GM10248 (cell line): Measurements from ENCODE around the gene RNF224.

Source experiments
- CTCF ChIA-PET: fragments of 300-600 bp; sonication (Branson Sonifier 250); formaldehyde crosslinking; extraction: SDS; loops from one replicate; lab custom pipeline; 2021; ENCODE audit warnings: antibody characterized with exemption; lab: Yijun Ruan, JAX
- POLR2A ChIA-PET: fragments of 350-650 bp; sonication (Branson Sonifier 250); formaldehyde crosslinking; extraction: SDS; loops from one replicate; lab custom pipeline; 2020; ENCODE audit warnings: antibody characterized with exemption; lab: Yijun Ruan, JAX
- DNase-seq: peaks from one replicate; pipeline ENCODE4 v3.0.0; 2012; ENCODE audit errors: extremely low spot score
- CTCF ChIP-seq: IDR thresholded peaks from 2 replicates; pipeline ENCODE4 v1.5.1; 2012; ENCODE audit warnings: mild to moderate bottlenecking, low read depth; ENCODE audit errors: extremely low read depth, missing control alignments, control extremely low read depth

RNF224 gene

DNA sequence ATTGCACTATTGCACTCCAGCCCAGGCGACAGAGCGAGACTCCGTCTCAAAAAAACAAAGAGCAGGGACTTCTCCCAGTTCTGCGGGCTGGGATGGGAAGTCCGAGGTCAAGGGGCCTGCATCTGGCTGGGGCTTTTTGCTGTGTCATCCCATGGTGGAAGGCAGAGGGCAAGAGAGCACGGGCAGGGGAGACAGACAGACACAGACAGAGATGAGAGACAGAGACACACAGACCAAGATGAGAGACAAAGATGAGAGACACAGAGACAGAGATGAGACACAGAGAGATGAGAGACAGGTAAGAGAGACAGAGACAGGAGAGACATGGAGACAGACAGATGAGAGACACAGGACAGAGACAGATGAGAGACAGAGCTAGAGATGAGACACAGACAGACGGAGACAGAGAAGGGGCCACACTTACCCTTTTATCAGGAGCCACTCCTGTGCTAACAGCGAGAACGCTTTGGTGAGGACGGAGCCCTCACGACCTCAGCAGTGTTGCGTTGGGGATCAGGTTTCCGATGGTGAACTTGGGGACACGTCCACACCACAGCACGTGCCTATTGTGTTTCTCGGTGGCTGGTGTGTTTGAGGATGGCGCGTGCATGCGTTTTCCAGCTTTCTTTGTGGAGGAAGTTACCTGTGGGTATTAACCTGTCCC lies 41.4 kb downstream of the RNF224 start:
- POLR2A ChIA-PET, result interaction anchor here (1.0 to 1.1 kb wide), 2 partner anchors 28 kb away, joined by 3 to 6 read pairs; partner anchors contain the start of gene TUBB4B
- no peak for DNase-seq
- CTCF ChIA-PET, result interaction anchor here (0.9 to 1.1 kb wide), 2 partner anchors 9 to 10 kb away, joined by 3 to 4 read pairs; partner anchors contain the start of gene TOR4A
- TF ChIP-seq CTCF, result no peak

GRCh38 chr9:137269231-137269772 lies 42.0 kb downstream of the RNF224 start:
- ChIA-PET POLR2A (interaction anchor here (1.1 kb wide), 1 partner anchor 28 kb away, joined by 6 read pairs; the partner anchor contains the start of gene TUBB4B), CTCF (interaction anchor here (0.9 to 1.1 kb wide), 2 partner anchors 8 to 10 kb away, joined by 3 to 4 read pairs; partner anchors contain the start of gene TOR4A)
- TF ChIP-seq CTCF, result no peak
- DNase-seq, result no peak

DNA sequence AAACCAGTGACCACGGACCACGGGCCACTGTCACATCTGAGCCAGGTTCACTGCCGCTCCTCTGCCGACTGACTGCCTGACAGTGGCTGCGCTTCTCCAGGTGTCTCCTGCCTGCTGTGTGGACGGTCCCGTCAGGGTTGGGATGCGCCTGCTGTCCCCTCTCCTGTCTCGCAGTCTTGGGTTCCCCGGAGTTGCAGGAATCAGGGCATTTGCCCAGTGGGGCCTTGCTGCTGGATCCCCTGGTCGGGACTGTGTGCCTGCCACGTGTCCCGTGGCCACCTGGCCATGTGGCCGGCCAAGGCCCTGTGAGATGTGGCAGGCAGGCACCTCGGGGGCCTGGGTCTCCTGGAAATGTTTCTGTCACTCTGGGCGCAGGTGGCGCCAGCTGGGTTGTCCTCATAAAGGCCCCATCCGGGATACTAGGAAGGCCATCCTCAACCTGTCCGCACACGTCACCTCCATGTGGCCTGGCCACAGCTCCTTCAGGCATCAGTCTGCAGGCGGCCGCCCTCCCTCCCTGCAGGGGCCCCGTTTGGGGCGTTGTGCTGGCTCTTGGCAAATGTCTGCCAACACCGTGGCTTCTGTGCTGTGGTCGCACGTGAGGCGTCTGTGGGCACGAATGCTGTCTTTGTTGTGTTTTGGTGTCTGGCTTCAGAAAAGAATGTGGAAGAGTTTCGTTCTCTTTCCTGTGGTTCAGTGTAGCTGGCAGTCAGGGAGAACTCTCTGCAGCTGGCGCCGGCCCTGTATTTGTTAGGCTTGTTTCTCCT lies 43.8 kb downstream of the RNF224 start:
- ChIA-PET CTCF (interaction anchor here (0.9 to 1.6 kb wide), 2 partner anchors 16 to 31 kb away, joined by 3 to 5 read pairs; partner anchors contain the start of gene NRARP), POLR2A (no interaction called here)
- DNase-seq, result no peak
- TF ChIP-seq CTCF, result no peak

DNA sequence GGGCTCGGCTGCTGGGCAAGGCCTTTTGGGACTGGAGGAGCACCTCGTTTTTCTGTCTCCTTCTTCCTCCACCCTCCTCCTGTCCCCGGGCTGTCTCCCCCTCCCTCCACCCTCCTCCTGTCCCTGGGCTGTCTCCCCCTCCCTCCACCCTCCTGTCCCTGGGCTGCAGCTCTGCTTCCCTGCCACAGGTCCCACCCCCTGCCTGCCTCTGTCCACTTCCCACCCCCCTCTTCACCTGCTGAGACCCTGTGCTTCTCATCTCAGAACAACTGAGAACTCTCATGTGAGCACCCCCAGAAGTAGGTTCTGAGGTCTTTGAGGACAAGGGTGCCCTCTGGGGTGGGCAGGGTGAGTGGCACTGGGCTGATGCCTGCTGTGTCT lies 44.4 kb downstream of the RNF224 start:
- POLR2A ChIA-PET, result no interaction called here
- TF ChIP-seq CTCF, result no peak
- DNase-seq, result no peak
- CTCF ChIA-PET, result interaction anchor here (1.5 to 1.6 kb wide), 2 partner anchors 11 to 15 kb away, joined by 5 to 7 read pairs; no protein-coding TSS in a partner anchor

GRCh38 chr9:137272241-137273094 lies 45.2 kb downstream of the RNF224 start:
- ChIA-PET POLR2A (no interaction called here), CTCF (interaction anchor here (1.5 to 1.6 kb wide), 2 partner anchors 12 to 14 kb away, joined by 5 to 7 read pairs; no protein-coding TSS in a partner anchor)
- no peak for TF ChIP-seq CTCF
- DNase-seq, result no peak
